Esophagus squamous epithelium (tissue), 4 donors: Measurements from ENCODE around the gene CEP164.

Experiments used
- POLR2A ChIP-seq, 4 donors: fragments of 450-650 bp; IDR thresholded peaks; one replicate each; pipeline ENCODE4 v1.6.1; 2017; ENCODE audit warnings: antibody characterized with exemption in 4 of 4, mild to moderate bottlenecking in 4 of 4, moderate library complexity in 3 of 4
- TF ChIP-seq, protein P1 (sequence below), 6 experiments: fragments of 450-650 bp in 4 of 6; fragments of 200-600 bp in 2 of 6; sonication (generic) in 2 of 6; IDR thresholded peaks; one replicate each; pipeline ENCODE4 v1.5.1; 2016 to 2019; ENCODE audit warnings: antibody characterized with exemption in 6 of 6, mild to moderate bottlenecking in 4 of 6, moderate library complexity in 4 of 6

DNA sequence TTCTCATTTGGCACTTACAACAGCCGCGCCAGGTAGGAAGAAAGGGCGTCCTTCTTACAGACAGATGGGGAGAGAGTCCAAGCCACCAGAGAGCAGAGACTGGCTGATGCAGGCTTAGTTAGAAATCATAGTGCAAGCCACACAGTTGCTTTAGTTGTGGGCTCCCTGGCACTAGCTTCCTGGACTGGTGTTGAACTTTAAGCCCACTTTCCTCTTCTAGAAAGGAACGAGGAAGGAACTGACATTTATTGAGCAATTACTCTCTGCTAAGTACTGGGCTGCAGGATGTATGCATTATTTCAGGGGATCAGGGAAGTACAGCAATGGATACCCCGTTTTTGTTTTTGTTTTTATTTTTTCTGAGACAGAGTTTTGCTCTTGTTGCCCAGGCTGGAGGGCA is 14.6 kb upstream of the CEP164 start:
- no peak for TF ChIP-seq POLR2A (IDR thresholded peaks at IDR 0.05)
- TF ChIP-seq, protein P1, sequence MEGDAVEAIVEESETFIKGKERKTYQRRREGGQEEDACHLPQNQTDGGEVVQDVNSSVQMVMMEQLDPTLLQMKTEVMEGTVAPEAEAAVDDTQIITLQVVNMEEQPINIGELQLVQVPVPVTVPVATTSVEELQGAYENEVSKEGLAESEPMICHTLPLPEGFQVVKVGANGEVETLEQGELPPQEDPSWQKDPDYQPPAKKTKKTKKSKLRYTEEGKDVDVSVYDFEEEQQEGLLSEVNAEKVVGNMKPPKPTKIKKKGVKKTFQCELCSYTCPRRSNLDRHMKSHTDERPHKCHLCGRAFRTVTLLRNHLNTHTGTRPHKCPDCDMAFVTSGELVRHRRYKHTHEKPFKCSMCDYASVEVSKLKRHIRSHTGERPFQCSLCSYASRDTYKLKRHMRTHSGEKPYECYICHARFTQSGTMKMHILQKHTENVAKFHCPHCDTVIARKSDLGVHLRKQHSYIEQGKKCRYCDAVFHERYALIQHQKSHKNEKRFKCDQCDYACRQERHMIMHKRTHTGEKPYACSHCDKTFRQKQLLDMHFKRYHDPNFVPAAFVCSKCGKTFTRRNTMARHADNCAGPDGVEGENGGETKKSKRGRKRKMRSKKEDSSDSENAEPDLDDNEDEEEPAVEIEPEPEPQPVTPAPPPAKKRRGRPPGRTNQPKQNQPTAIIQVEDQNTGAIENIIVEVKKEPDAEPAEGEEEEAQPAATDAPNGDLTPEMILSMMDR (IDR thresholded peaks at IDR 0.05): no peak
